Mesenchymal stem cell (in vitro differentiated cells and primary cell): ENCODE results near the gene C22orf23.
A peak's percentile ranks its signal among the peaks of the same experiment; 100 is the strongest.

ENCODE experiments used
- DNase-seq: peaks from one replicate; pipeline ENCODE4 v3.0.0-alpha.2; 2013
- H2AFZ ChIP-seq: one replicate; pipeline ENCODE4 v1.6.1; 2013; ENCODE audit warnings: low read depth, mild to moderate bottlenecking, control low read depth, inconsistent platforms, low read length, moderate library complexity
- H2AK5ac ChIP-seq: 2 replicates; pipeline ENCODE4 v1.6.1; 2013; ENCODE audit warnings: low read length, moderate library complexity, mild to moderate bottlenecking, inconsistent platforms; ENCODE audit not compliant: severe bottlenecking
- H2BK120ac ChIP-seq: one replicate; pipeline ENCODE4 v1.6.1; 2013; ENCODE audit warnings: low read depth, mild to moderate bottlenecking, inconsistent platforms, low read length, moderate library complexity
- H2BK12ac ChIP-seq, 2 experiments: one replicate each; pipeline ENCODE4 v1.6.1; 2013; ENCODE audit warnings: inconsistent platforms in 2 of 2, low read length in 2 of 2, mild to moderate bottlenecking in 2 of 2, moderate library complexity in 2 of 2, control low read depth in 1 of 2
- H2BK15ac ChIP-seq: one replicate; pipeline ENCODE4 v1.6.1; 2013; ENCODE audit warnings: mild to moderate bottlenecking, low read depth, inconsistent platforms; ENCODE audit not compliant: poor library complexity, severe bottlenecking
- H2BK5ac ChIP-seq: 2 replicates; pipeline ENCODE4 v1.6.1; 2013; ENCODE audit warnings: low read depth, mild to moderate bottlenecking, low read length, control low read depth, inconsistent platforms; ENCODE audit not compliant: poor library complexity, severe bottlenecking
- H3K14ac ChIP-seq, 2 experiments: one replicate each; pipeline ENCODE4 v1.6.1; 2013; ENCODE audit warnings: inconsistent platforms in 2 of 2, low read length in 2 of 2, control low read depth in 1 of 2, mild to moderate bottlenecking in 1 of 2, moderate library complexity in 1 of 2
- H3K18ac ChIP-seq, 2 experiments: one replicate each; pipeline ENCODE4 v1.6.1; 2013; ENCODE audit warnings: inconsistent platforms in 2 of 2, low read length in 2 of 2, control low read depth in 1 of 2, low read depth in 1 of 2, mild to moderate bottlenecking in 1 of 2
- H3K23ac ChIP-seq, 2 experiments: one replicate each; pipeline ENCODE4 v1.6.1; 2013; ENCODE audit warnings: inconsistent platforms in 2 of 2, low read length in 2 of 2, mild to moderate bottlenecking in 2 of 2, moderate library complexity in 2 of 2, control low read depth in 1 of 2
- H3K27ac ChIP-seq: 2 replicates; pipeline ENCODE4 v1.5.1; 2013; ENCODE audit warnings: mild to moderate bottlenecking, moderate library complexity, low read length, control low read depth, inconsistent platforms; ENCODE audit not compliant: poor library complexity, severe bottlenecking
- H3K27me3 ChIP-seq, 2 experiments: 2 replicates each; pipeline versions ENCODE4 v1.6.1 to v1.7.0; 2013; ENCODE audit warnings: low read length in 2 of 2, mild to moderate bottlenecking in 2 of 2, moderate library complexity in 2 of 2, control low read depth in 1 of 2, inconsistent platforms in 1 of 2; ENCODE audit not compliant: control insufficient read depth in 1 of 2, insufficient read depth in 1 of 2
- H3K36me3 ChIP-seq, 2 experiments: 2 replicates each; pipeline versions ENCODE4 v1.6.1 to v1.7.0; 2013; ENCODE audit warnings: low read length in 2 of 2, control low read depth in 1 of 2, inconsistent platforms in 1 of 2, low read depth in 1 of 2, mild to moderate bottlenecking in 1 of 2; ENCODE audit not compliant: insufficient read depth in 2 of 2, control insufficient read depth in 1 of 2
- H3K4ac ChIP-seq, 2 experiments: one replicate each; pipeline ENCODE4 v1.6.1; 2013; ENCODE audit warnings: inconsistent platforms in 2 of 2, low read length in 2 of 2, mild to moderate bottlenecking in 2 of 2, moderate library complexity in 2 of 2, control low read depth in 1 of 2, low read depth in 1 of 2
- H3K4me1 ChIP-seq: 2 replicates; pipeline ENCODE4 v1.6.1; 2013; ENCODE audit warnings: low read depth, low read length, control low read depth; ENCODE audit not compliant: control insufficient read depth, insufficient read depth
- H3K4me2 ChIP-seq: 2 replicates; pipeline ENCODE4 v1.6.1; 2013; ENCODE audit warnings: low read length, mild to moderate bottlenecking, inconsistent platforms; ENCODE audit not compliant: poor library complexity, severe bottlenecking
- H3K4me3 ChIP-seq, 2 experiments: 2 replicates each; pipeline versions ENCODE4 v1.5.1 to v1.7.0; 2013; ENCODE audit warnings: low read length in 2 of 2, mild to moderate bottlenecking in 2 of 2, control low read depth in 1 of 2, low read depth in 1 of 2; ENCODE audit not compliant: insufficient read depth in 1 of 2
- H3K79me1 ChIP-seq: replicated peaks from 2 replicates; pipeline ENCODE4 v1.6.1; 2013; ENCODE audit warnings: mild to moderate bottlenecking, control low read depth, low read length, inconsistent platforms; ENCODE audit not compliant: poor library complexity, severe bottlenecking
- H3K9ac ChIP-seq: 2 replicates; pipeline ENCODE4 v1.7.0; 2013; ENCODE audit warnings: mild to moderate bottlenecking, low read length, moderate library complexity
- H3K9me3 ChIP-seq: 2 replicates; pipeline ENCODE4 v1.7.0; 2013; ENCODE audit warnings: mild to moderate bottlenecking, low read length; ENCODE audit not compliant: control insufficient read depth
- H4K8ac ChIP-seq: one replicate; pipeline ENCODE4 v1.6.1; 2013; ENCODE audit warnings: inconsistent platforms, mild to moderate bottlenecking, low read length, moderate library complexity
- H4K91ac ChIP-seq: one replicate; pipeline ENCODE4 v1.6.1; 2013; ENCODE audit warnings: mild to moderate bottlenecking, low read length, inconsistent platforms
- WGBS: methylation state at CpG from one replicate; pipeline ENCODE4 v1.1.7; 2013; ENCODE audit warnings: mixed read lengths; 5-methylcytosine and 5-hydroxymethylcytosine counted together

The C22orf23 gene

GRCh38 chr22:37932821-37933578 is 20.4 kb downstream of the C22orf23 start:
- Histone ChIP-seq H3K79me1 (peaks cover 28% of the 10 kb centered on the region), H2AK5ac (no peak overlapping the region), H3K4me3 (no peak overlapping the region), H2BK120ac (no peak overlapping the region), H2BK12ac (peak overlapping the region in 1 of 2 experiments; percentile 3), H3K27ac (no peak overlapping the region), H3K36me3 (peaks cover 63 to 70% of the 10 kb centered on the region in 2 experiments), H3K4ac (no peak overlapping the region), H3K23ac (no peak overlapping the region), H3K27me3 (no peaks in the 10 kb centered on the region), H3K9ac (peak overlapping the region; percentile 26), H3K9me3 (no peaks in the 10 kb centered on the region), H3K4me2 (no peak overlapping the region), H4K8ac (no peak overlapping the region), H2BK5ac (no peak overlapping the region), H3K4me1 (peaks cover 22% of the 10 kb centered on the region), H3K14ac (no peak overlapping the region), H2BK15ac (peak overlapping the region; percentile 50), H4K91ac (no peak overlapping the region), H2AFZ (no peak overlapping the region), H3K18ac (peak overlapping the region in 1 of 2 experiments; percentile 5)
- no peak for DNase-seq
- 94% methylated on average over 21 of the region's 21 CpGs for WGBS

DNA sequence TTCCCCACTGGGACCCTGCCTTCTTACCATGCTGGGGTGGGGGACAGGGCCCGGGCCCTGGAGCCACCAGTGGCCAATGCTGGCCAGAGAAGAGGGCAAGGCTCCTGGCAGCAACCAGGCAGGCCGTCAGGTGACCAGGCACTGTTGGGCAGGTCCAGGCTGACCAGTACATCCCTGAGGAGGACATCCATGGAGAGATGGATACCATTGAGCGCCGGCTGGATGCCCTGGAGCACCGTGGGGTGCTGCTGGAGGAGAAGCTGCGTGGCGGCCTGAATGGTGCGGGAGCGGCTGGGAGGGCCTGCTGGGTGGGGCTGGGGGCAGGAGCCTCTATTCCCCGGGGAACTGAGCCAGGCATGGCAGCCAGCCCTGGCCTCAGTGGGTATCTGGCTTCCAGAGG is 21.0 kb downstream of the C22orf23 start:
- peaks cover 63 to 70% of the 10 kb centered on the region in 2 experiments for H3K36me3 ChIP-seq
- no peak overlapping the region for H2AK5ac ChIP-seq
- H3K4ac ChIP-seq = no peak overlapping the region
- no peak overlapping the region for H4K91ac ChIP-seq
- H4K8ac ChIP-seq = no peak overlapping the region
- no peak overlapping the region for H3K23ac ChIP-seq
- H2BK5ac ChIP-seq = no peak overlapping the region
- H3K14ac ChIP-seq = no peak overlapping the region
- H2BK12ac ChIP-seq = no peak overlapping the region
- H3K79me1 ChIP-seq = peaks cover 27% of the 10 kb centered on the region
- H3K27ac ChIP-seq = no peak overlapping the region
- no peak overlapping the region for H3K4me2 ChIP-seq
- H3K27me3 ChIP-seq = no peaks in the 10 kb centered on the region
- no peak overlapping the region for H2BK15ac ChIP-seq
- peaks cover 22% of the 10 kb centered on the region for H3K4me1 ChIP-seq
- no peak overlapping the region for H3K4me3 ChIP-seq
- H2BK120ac ChIP-seq = no peak overlapping the region
- no peak overlapping the region for H3K18ac ChIP-seq
- DNase-seq = no peak
- H3K9me3 ChIP-seq = no peaks in the 10 kb centered on the region
- 96% methylated on average over 10 of the region's 10 CpGs for WGBS
- no peak overlapping the region for H3K9ac ChIP-seq
- no peak overlapping the region for H2AFZ ChIP-seq

GRCh38 chr22:37931893-37932389 is 21.5 kb downstream of the C22orf23 start:
- Histone ChIP-seq H3K27ac (no peak overlapping the region), H3K27me3 (no peaks in the 10 kb centered on the region), H3K4me3 (no peak overlapping the region), H3K14ac (no peak overlapping the region), H2AFZ (no peak overlapping the region), H3K9me3 (no peaks in the 10 kb centered on the region), H3K4ac (no peak overlapping the region), H2BK120ac (no peak overlapping the region), H4K91ac (no peak overlapping the region), H3K9ac (peak overlapping the region; percentile 44), H4K8ac (no peak overlapping the region), H2AK5ac (no peak overlapping the region), H2BK5ac (no peak overlapping the region), H2BK15ac (no peak overlapping the region), H3K4me1 (peaks cover 22% of the 10 kb centered on the region), H3K18ac (no peak overlapping the region), H3K79me1 (peaks cover 29% of the 10 kb centered on the region), H3K23ac (no peak overlapping the region), H3K4me2 (no peak overlapping the region), H2BK12ac (no peak overlapping the region), H3K36me3 (peaks cover 64 to 70% of the 10 kb centered on the region in 2 experiments)
- DNase-seq = no peak
- WGBS = 97% methylated on average over 5 of the region's 6 CpGs

DNA sequence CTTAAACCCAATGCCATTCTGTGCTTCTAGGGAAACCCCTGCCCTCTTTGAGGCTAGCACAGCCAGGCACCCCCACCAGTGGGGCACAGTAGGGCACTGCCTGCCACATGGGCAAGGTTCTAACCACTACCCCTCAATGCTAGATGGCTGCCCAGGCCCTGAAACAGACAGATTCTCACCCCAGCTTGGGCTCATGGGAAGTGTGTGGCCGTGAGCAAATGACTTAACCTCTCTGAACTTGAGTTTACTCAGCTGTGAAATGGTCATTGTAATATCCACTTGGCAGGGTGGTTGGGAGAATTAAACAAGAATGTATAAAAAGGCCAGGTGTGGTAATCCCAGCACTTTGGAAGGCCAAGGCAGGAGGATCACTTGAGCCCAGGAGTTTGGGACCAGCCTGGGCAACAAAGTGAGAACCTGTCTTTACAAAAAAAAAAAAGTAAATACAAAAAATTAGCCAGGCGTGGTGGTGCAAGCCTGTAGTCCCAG is 22.4 kb downstream of the C22orf23 start:
- Histone ChIP-seq H3K36me3 (peaks cover 66 to 72% of the 10 kb centered on the region in 2 experiments), H2AFZ (no peak overlapping the region), H3K4ac (no peak overlapping the region), H3K4me3 (no peak overlapping the region), H2BK120ac (no peak overlapping the region), H4K91ac (no peak overlapping the region), H3K9ac (peak overlapping the region; percentile 44), H3K4me1 (peaks cover 22% of the 10 kb centered on the region), H3K27ac (no peak overlapping the region), H2BK5ac (no peak overlapping the region), H2BK15ac (no peak overlapping the region), H3K4me2 (no peak overlapping the region), H4K8ac (no peak overlapping the region), H3K14ac (no peak overlapping the region), H2BK12ac (no peak overlapping the region), H2AK5ac (no peak overlapping the region), H3K9me3 (no peaks in the 10 kb centered on the region), H3K23ac (no peak overlapping the region), H3K18ac (no peak overlapping the region), H3K27me3 (no peaks in the 10 kb centered on the region), H3K79me1 (peaks cover 36% of the 10 kb centered on the region)
- no peak for DNase-seq
- WGBS = 79% methylated on average over 2 of the region's 2 CpGs
